ENCODE results near the gene RIMKLA. TPM values are rescaled to one million over a fixed set of nuclear protein-coding genes. Genes with fewer than 3 reads are reported as not detected.

Gene RIMKLA
- total RNA-seq, 2 experiments from 2014 or later, result 0.11 TPM; not detected in 1

DNA sequence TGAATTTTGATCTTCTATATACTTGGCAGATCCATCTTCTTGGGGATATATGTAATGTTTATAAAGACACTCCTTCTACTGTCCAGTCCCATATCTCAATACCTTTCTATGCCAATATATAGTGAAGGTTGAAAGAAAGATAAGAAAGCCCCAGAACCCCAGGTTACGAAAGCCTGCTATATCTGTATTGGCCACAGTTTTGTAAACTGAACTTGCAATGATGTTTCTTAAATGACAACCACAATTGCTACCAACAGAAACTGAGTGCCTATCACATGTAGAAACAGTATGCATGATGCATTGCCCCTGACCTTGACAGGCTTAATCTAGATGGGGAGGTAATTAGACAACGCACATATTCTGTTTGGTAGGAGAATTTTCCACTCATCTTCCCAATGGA lies 7.8 kb upstream of the RIMKLA start:
- ChIA-PET CTCF (no interaction called here), POLR2A (no interaction called here)
- intact Hi-C loops (cut with DNase I, micrococcal nuclease), result no loop called here
- no peak overlapping the region for H3K27ac ChIP-seq (ENCODE audit: low read depth in 1 of 2, low read length in 2 of 2)
- H3K27me3 ChIP-seq (ENCODE audit: control insufficient read depth in 1 of 2, insufficient read depth in 2 of 2, low read length in 2 of 2), result peaks cover 0 to 2% of the 10 kb centered on the region in 2 experiments
- ATAC-seq (ENCODE audit: poor library complexity), result no peak
- no peak for DNase-seq
- no peak overlapping the region for H3K4me3 ChIP-seq (ENCODE audit: low read length)
- Mint-ChIP-seq H3K27me3 (peaks cover 11% of the 10 kb centered on the region), H3K4me1 (ENCODE audit: low read depth) (no peaks in the 10 kb centered on the region), H3K36me3 (ENCODE audit: low read depth) (no peaks in the 10 kb centered on the region), H3K27ac (no peak overlapping the region), H3K9me3 (no peaks in the 10 kb centered on the region), H3K4me3 (no peak overlapping the region)
- no peaks in the 10 kb centered on the region for H3K9me3 ChIP-seq (ENCODE audit: control insufficient read depth in 1 of 2, insufficient read depth in 1 of 2, low read length in 2 of 2)
- TF ChIP-seq CTCF (IDR thresholded peaks at IDR 0.05), result no peak
- H3K36me3 ChIP-seq (ENCODE audit: insufficient read depth, low read length), result no peaks in the 10 kb centered on the region
- H3K4me1 ChIP-seq (ENCODE audit: insufficient read depth, low read length), result no peaks in the 10 kb centered on the region

DNA sequence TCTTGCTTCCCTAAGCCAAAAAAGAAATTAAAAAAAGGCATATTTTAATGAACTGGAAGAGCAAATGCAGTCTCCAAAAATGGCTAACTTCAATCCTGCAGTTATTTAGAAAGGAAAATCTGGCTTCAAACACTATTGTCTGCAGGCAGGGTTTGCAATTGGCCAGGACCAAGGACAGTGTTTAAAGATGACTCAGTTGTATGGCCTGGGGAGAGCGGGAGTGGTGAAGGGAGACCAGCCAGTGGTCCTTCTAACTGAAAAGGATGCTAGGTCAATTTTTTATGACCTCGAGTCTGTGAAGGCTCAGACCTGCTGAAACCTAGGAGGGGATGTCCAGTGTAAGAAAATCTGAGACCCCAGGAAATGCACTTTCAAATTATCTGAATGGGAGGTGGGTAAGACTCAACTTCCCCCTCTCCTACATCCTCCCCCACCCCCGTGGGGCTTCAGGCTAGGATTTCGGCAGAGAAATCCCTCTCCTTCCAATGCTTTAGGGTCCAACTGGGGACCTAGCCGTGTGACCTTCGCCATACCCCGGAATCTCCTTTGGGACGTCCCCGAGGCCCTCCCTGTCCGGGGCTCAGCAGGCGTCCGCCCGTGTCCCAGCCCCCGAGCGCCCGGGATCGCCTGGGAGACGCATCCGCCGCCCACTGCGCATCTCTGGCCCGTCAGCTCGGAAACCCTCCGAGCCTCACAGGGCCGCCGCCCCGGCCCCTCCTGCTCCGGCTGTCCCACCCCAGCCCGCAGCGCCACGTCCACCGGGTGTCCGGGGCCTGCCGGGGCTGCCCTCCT lies 602 bp upstream of the RIMKLA start:
- ChIA-PET CTCF (no interaction called here), POLR2A (interaction anchor here (0.6 kb wide), 1 partner anchor 8 kb away, joined by 4 read pairs; no protein-coding TSS in a partner anchor)
- Histone ChIP-seq H3K27me3 (ENCODE audit: control insufficient read depth in 1 of 2, insufficient read depth in 2 of 2, low read length in 2 of 2) (peaks cover 18 to 44% of the 10 kb centered on the region in 2 experiments), H3K9me3 (ENCODE audit: control insufficient read depth in 1 of 2, insufficient read depth in 1 of 2, low read length in 2 of 2) (no peaks in the 10 kb centered on the region), H3K36me3 (ENCODE audit: insufficient read depth, low read length) (no peaks in the 10 kb centered on the region), H3K4me3 (ENCODE audit: low read length) (peak overlapping the region; percentile 28), H3K27ac (ENCODE audit: low read depth in 1 of 2, low read length in 2 of 2) (no peak overlapping the region), H3K4me1 (ENCODE audit: insufficient read depth, low read length) (peaks cover 9% of the 10 kb centered on the region)
- intact Hi-C loops (cut with DNase I, micrococcal nuclease), result no loop called here
- H3K27me3 Mint-ChIP-seq, result peaks cover 57% of the 10 kb centered on the region
- peaks cover 13% of the 10 kb centered on the region for H3K4me1 Mint-ChIP-seq (ENCODE audit: low read depth)
- DNase-seq (peak in 2 of 14 experiments; percentile 2 to 10), ATAC-seq (ENCODE audit: poor library complexity) (peak; percentile 14)
- no peaks in the 10 kb centered on the region for H3K36me3 Mint-ChIP-seq (ENCODE audit: low read depth)
- no peaks in the 10 kb centered on the region for H3K9me3 Mint-ChIP-seq
- no peak overlapping the region for H3K27ac Mint-ChIP-seq
- H3K4me3 Mint-ChIP-seq, result peak overlapping the region; percentile 86
- no peak for TF ChIP-seq CTCF (IDR thresholded peaks at IDR 0.05)

GRCh38 chr1:42381280-42381673 lies 685 bp downstream of the RIMKLA start:
- peaks cover 9% of the 10 kb centered on the region for H3K4me1 ChIP-seq (ENCODE audit: insufficient read depth, low read length)
- no peaks in the 10 kb centered on the region for H3K36me3 ChIP-seq (ENCODE audit: insufficient read depth, low read length)
- no peak for ATAC-seq (ENCODE audit: poor library complexity)
- intact Hi-C loops (cut with DNase I, micrococcal nuclease), result no loop called here
- ChIA-PET POLR2A (no interaction called here), CTCF (no interaction called here)
- no peak for DNase-seq
- Mint-ChIP-seq H3K4me1 (ENCODE audit: low read depth) (peaks cover 13% of the 10 kb centered on the region), H3K36me3 (ENCODE audit: low read depth) (no peaks in the 10 kb centered on the region), H3K4me3 (peak overlapping the region; percentile 79), H3K27ac (no peak overlapping the region), H3K27me3 (peaks cover 62% of the 10 kb centered on the region), H3K9me3 (no peaks in the 10 kb centered on the region)
- no peak overlapping the region for H3K27ac ChIP-seq (ENCODE audit: low read depth in 1 of 2, low read length in 2 of 2)
- H3K4me3 ChIP-seq (ENCODE audit: low read length), result peak overlapping the region; percentile 24
- no peaks in the 10 kb centered on the region for H3K9me3 ChIP-seq (ENCODE audit: control insufficient read depth in 1 of 2, insufficient read depth in 1 of 2, low read length in 2 of 2)
- TF ChIP-seq CTCF (IDR thresholded peaks at IDR 0.05), result no peak
- peaks cover 18 to 44% of the 10 kb centered on the region in 2 experiments for H3K27me3 ChIP-seq (ENCODE audit: control insufficient read depth in 1 of 2, insufficient read depth in 2 of 2, low read length in 2 of 2)
